HG02943 (cell line): ENCODE results near the gene SH3BGRL3.
"Not testable (repeated sequence)": the region's sequence is repeated elsewhere in the genome, so short reads cannot be mapped to it uniquely, and the experiment has no call there.

Experiments
- ATAC-seq: cut with Tn5 transposase; IDR thresholded peaks from one replicate; pipeline ENCODE4 v1.9.1; 2021; ENCODE audit warnings: mild to moderate bottlenecking, low read depth, moderate library complexity; ENCODE audit not compliant: unreplicated experiment

SH3BGRL3 gene

GRCh38 chr1:26314501-26314900 lies 34.6 kb downstream of the SH3BGRL3 start:
- no peak for ATAC-seq

DNA sequence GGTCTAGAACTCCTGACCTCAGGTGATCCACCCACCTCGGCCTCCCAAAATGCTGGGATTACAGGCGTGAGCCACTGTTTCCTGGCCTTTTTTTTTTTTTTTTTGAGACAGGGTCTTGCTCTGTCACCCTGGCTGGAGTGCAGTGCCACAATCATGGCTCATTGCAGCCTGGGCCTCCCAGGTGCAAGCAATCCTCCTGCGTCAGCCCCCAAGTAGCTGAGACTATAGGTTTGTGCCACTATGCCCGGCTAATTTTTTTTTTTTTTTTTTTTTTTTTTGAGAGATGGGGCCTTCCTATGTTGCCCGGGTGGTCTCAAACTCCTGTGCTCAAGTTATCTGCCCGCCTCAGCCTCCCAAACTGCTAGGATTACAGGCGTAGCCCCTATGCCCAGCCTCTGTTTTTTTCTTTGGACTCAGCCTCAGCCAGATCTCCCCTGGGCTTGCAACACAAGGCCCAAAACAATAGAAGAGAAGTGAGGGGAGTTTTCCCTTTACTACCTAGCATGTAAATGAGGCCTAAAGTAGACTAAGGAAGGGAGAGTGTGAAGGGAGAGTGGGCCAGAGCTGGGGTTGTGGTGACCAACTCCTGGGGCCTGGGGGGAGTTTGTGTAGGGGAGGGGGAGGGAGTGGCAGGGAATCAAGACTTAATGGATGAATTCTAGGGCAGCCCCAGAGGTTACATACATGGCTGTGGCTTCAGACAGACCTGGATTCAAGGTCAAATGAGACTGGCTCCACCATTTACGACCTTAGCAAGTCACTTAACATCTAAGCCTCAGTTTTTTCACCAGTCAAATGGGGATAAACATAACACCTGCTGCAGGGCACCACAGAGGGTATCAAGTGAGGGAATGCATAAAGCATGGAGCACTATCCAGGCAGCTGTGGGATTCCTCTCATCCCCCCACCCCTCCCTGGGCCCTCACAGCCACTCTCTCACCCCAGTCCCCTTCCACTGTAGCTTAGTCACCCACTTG lies 36.3 kb downstream of the SH3BGRL3 start:
- ATAC-seq = no peak

DNA sequence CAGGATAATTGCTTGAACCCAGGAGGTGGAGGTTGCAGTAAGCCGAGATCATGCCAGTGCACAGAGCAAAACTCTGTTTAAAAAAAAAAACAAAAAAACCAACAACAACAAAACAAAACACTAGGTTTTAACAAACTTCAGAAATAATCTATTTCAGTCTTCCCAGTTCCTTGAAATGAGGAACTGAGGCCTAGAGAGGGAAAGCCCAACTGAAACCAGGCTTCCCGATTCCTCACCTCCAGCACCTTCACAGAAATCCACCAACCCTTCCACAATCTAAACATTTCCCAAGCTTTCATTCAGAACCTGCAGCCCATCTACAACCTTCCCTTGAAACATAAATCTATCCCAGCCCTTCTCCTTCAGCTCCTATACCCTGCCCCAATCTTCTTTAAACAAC lies 37.3 kb downstream of the SH3BGRL3 start:
- ATAC-seq = no peak

DNA sequence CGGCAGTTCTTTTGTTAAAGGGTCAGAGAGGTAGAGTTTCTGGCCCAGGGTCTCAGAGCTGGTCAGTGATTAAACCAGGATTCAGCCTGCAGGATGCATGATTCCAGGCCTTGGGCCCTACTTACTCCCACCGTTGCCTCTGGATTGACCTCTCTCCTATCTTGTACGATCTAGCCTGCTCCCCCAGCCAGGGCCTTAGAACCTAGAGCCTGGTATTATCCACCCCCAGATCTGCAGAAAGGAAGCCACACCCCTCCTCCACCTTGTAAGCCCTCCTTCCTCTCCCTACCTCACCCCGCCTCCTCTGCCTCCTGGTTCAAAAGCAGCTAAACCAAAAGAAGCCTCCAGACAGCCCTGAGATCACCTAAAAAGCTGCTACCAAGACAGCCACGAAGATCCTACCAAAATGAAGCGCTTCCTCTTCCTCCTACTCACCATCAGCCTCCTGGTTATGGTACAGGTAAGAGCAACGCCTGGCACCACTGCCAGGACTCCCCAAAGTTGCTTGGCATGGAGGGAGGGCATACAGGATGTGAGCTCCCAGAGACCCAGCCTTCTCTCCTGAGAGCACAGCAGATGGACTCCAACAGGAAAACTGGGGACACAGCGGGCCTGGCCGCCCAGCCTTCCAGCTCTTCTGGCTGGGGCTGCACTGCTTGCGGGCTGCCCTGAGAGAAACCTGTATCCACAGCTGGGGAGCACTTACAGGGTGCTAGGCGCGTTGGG lies 37.9 kb downstream of the SH3BGRL3 start, which contains the start of gene CD52:
CD52 (plus strand) TSS at position 347 of the 726 bp plus-strand sequence; CDS start at position 407, 60 bp downstream.
- ATAC-seq = no peak

DNA sequence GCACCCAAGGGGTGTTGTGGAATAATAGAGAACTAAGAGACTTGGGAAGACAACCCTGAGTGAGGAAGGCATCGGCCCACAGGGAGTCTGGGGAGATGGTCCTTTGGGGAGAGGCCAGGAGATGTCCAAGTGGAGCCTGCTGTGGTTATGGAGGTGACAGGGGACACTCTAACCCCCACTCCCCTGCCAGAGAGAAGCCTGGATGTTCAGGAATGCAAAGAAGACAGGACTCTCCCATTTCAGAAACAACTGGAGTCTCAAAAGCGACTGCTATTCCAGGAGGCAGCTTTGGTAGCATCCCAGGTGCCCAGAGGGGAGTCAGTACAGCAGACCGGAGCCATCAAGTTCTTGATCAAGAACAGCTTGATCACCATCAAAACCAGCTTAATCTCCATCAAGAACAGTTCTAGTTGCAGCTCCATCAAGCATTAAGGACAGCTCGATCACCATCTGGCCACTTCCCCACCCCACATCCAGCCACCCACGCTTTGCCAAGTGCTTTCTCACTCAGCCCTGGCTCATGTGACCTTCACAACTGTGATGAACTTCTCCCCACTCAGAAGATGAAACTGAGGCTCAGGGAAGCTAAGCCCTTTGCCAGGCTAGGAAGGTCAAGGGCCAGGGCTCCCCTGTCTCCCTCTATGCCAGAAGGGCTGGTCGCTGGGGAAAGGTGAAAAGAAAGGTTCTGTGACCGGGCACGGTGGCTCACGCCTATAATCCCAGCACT lies 38.6 kb downstream of the SH3BGRL3 start:
- no peak for ATAC-seq

DNA sequence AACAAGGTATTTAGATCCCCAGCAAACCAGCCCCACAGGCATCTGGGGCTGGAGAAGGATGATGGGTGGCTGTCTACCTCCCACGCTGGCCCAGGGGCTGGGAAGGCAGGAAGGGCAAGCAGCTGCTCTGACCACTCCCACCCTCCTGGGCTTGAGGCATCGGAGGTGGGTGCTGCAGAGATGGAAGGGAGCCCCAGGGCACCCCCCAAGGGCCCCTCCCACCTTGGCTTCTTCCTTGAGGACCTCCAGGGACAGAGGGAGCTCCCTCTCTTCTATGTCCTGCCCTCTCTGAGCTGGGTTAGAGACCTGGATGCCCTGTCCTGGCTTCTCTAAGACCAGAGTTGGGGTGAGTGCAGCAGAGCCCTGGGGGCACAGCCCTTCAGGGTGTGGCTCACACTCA lies 41.0 kb downstream of the SH3BGRL3 start:
- ATAC-seq = no peak

GRCh38 chr1:26321315-26322041 lies 41.6 kb downstream of the SH3BGRL3 start:
- peak; percentile 39 for ATAC-seq

DNA sequence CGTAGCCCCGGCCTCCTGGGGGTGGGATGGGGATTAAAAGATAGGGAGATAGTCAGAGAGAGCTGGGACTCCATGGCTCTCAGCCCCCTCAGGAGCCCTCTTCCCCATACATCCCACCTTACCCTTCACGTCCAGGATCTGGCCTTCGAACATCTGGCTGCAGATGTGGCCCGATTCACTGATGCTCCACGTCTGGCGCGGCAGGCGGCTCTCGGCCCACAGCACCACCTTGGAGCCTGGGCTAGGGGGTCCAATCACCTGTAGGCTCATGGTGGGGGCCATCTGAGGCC lies 42.1 kb downstream of the SH3BGRL3 start:
- no peak for ATAC-seq

DNA sequence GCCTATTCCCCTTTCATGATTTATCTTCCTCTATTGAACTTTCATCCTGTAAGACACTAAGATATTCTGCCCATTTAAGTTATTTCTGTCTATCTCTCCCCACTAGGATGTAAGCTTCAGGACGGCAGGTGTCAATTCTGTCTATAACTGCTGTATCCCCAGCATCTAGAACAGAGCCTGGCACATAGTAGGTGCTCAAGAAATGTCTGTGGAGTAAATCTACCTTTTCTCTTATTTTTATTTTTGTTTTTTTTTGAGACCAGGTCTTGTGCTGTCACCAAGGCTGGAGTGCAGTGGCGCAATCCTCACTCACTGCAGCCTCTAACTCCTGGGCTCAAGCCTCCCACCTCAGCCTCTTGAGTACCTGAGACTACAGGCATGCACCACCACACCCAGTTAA lies 43.5 kb downstream of the SH3BGRL3 start:
- ATAC-seq = no peak

GRCh38 chr1:26324550-26324949 lies 44.7 kb downstream of the SH3BGRL3 start:
- ATAC-seq = no peak

- no peak for ATAC-seq
These were observed 48.1 kb downstream of the SH3BGRL3 start for GRCh38 chr1:26327956-26328362.

DNA sequence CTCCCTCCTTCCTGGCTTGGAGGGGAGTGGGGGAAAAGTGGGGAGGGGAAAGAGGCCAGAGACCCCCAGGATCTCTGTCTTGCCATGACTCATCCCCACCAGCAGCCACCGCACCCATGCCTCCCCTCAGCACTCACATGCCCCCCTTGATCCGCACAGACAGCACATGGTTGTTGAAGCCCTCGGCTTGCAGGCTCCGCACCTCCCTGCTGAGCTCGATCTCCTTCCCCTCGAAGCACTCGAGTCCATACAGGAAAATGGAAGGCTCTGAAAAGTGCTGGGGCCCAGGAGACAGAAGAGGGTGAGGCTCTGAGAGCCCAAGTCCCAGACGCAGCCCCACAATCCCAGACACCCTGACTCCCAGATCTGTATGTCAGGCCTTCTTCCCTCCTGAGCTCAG lies 48.7 kb downstream of the SH3BGRL3 start:
- ATAC-seq = no peak

GRCh38 chr1:26329380-26329779 lies 49.5 kb downstream of the SH3BGRL3 start:
- ATAC-seq = not testable (repeated sequence)

DNA sequence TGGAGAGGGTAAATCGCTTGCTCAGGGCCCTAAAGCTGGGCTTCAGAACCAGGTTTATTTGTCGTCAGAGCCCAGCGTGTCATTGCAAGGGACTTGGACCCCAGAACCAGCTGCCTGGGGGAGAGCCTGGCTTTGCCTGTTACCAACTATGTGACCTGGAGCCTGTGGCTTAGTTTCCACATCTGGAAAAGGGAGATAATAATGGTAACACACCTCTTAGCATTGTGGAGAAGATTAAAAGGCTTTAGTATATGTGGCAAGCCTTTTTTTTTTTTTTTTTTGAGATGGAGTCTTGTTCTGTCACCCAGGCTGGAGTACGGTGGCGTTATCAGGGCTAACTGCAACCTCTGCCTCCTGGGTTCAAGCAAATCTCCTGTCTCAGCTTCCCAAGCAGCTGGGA lies 50.4 kb downstream of the SH3BGRL3 start:
- no peak for ATAC-seq
